A673 (cell line): Measurements from ENCODE around the gene RGS17. TPM values are rescaled to one million over a fixed set of nuclear protein-coding genes. Genes with fewer than 3 reads are reported as not detected.

Experiments used
- BruUV-seq: library from RNA; stranded (reverse); fragments of 400-500 nt; replicated peaks from 2 replicates; lab custom pipeline; 2021; lab: Mats Ljungman, UMichigan
- CTCF ChIA-PET: fragments of 300-600 bp; sonication (Branson Sonifier 250); formaldehyde crosslinking; loops from one replicate; lab custom pipeline; 2022; ENCODE audit warnings: antibody characterized with exemption; lab: Charles Lee
- POLR2A ChIA-PET: fragments of 300-600 bp; sonication (Branson Sonifier 250); formaldehyde crosslinking; loops from one replicate; lab custom pipeline; 2022; ENCODE audit warnings: antibody characterized with exemption; ENCODE audit not compliant: low non-redundant PET; lab: Charles Lee
- DNase-seq: peaks from one replicate; pipeline ENCODE4 v3.0.0-alpha.2; 2015; ENCODE audit warnings: low spot score
- H3K27ac ChIP-seq: fragments of 200-600 bp; sonication (generic); 2 replicates; pipeline ENCODE4 v1.5.1; 2016; ENCODE audit warnings: mixed run types, low read depth, mild to moderate bottlenecking, mixed read lengths, antibody characterized with exemption, low read length; ENCODE audit not compliant: poor library complexity, severe bottlenecking
- H3K27me3 ChIP-seq: fragments of 200-600 bp; sonication (generic); replicated peaks from 2 replicates; pipeline ENCODE4 v1.6.1; 2017; ENCODE audit warnings: mixed run types, low read depth, mild to moderate bottlenecking, mixed read lengths, antibody characterized with exemption, low read length; ENCODE audit not compliant: insufficient read depth, poor library complexity
- H3K36me3 ChIP-seq: fragments of 200-600 bp; sonication (generic); 2 replicates; pipeline ENCODE4 v1.6.1; 2016; ENCODE audit warnings: mixed run types, mild to moderate bottlenecking, mixed read lengths, antibody characterized with exemption, low read length; ENCODE audit not compliant: insufficient read depth, poor library complexity, severe bottlenecking
- H3K4me1 ChIP-seq: fragments of 200-600 bp; sonication (generic); 2 replicates; pipeline ENCODE4 v1.6.1; 2017; ENCODE audit warnings: mixed run types, mild to moderate bottlenecking, mixed read lengths, antibody characterized with exemption, low read length; ENCODE audit not compliant: insufficient read depth, poor library complexity, severe bottlenecking
- H3K4me3 ChIP-seq: fragments of 200-600 bp; sonication (generic); 2 replicates; pipeline ENCODE4 v1.5.1; 2016; ENCODE audit warnings: low read depth, mixed run types, mild to moderate bottlenecking, mixed read lengths, low read length; ENCODE audit not compliant: poor library complexity, severe bottlenecking
- H3K9me3 ChIP-seq: fragments of 200-600 bp; sonication (generic); 2 replicates; pipeline ENCODE4 v1.6.1; 2016; ENCODE audit warnings: mixed run types, low read depth, mild to moderate bottlenecking, mixed read lengths, antibody characterized with exemption, low read length; ENCODE audit not compliant: poor library complexity, severe bottlenecking
- CTCF ChIP-seq: fragments of 300-800, 200-600 bp; sonication (generic); conservative IDR thresholded peaks from 2 replicates; pipeline ENCODE4 v1.5.1; 2017; ENCODE audit warnings: low read depth, mild to moderate bottlenecking, antibody characterized with exemption, low read length, moderate library complexity, mixed read lengths
- EZH2 ChIP-seq: fragments of 200-600 bp; sonication (generic); IDR thresholded peaks from 2 replicates; pipeline ENCODE4 v1.6.1; 2017; ENCODE audit warnings: borderline replicate concordance, low read depth, mild to moderate bottlenecking, mixed read lengths, antibody characterized with exemption, low read length; ENCODE audit not compliant: poor library complexity, severe bottlenecking
- intact Hi-C: fragments of 100-400 bp; cut with micrococcal nuclease; formaldehyde crosslinking; loops from one replicate; pipeline ENCODE4 v1.10.0; 2022; ENCODE audit not compliant: unreplicated experiment
- total RNA-seq: library from RNA; stranded (reverse); gene quantifications from 2 replicates; pipeline ENCODE4 v1.2.3, GENCODE V29; 2021

RGS17 gene
- total RNA-seq, 1 experiment from 2014 or later, result 2.4 TPM

DNA sequence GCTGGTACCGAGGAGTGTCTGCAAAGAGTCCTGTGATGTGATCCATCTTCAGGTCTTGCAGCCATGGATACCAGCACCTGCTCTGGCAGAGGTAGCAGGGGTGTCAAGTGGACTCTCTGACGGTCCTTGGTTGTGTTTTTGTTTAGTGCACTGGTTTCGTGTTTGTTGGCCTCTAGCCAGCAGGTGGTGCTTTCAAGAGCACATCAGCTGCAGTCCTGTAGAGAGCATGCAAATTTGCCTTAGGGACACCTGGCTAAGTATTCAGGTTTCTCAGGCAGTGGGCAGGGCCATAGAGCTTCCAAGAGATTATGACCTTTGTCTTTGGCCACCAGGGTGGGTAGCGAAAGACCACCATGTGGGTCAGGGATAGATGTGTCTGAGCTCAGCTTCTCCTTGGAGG, 14.5 kb upstream of the RGS17 start:
- Histone ChIP-seq H3K4me1 (no peaks in the 10 kb centered on the region), H3K4me3 (no peak overlapping the region), H3K27me3 (no peaks in the 10 kb centered on the region), H3K36me3 (no peaks in the 10 kb centered on the region), H3K9me3 (no peaks in the 10 kb centered on the region), H3K27ac (no peak overlapping the region)
- POLR2A ChIA-PET, result no interaction called here
- no peak for DNase-seq
- CTCF ChIA-PET, result no interaction called here
- no TSS peak for BruUV-seq
- TF ChIP-seq CTCF (no peak), EZH2 (no peak)
- intact Hi-C loops, result no loop called here

GRCh38 chr6:153143200-153143599, 12.1 kb upstream of the RGS17 start:
- Histone ChIP-seq H3K27ac (no peak overlapping the region), H3K36me3 (no peaks in the 10 kb centered on the region), H3K9me3 (no peaks in the 10 kb centered on the region), H3K4me3 (no peak overlapping the region), H3K4me1 (no peaks in the 10 kb centered on the region), H3K27me3 (no peaks in the 10 kb centered on the region)
- CTCF ChIA-PET, result no interaction called here
- no peak for DNase-seq
- intact Hi-C loops, result no loop called here
- POLR2A ChIA-PET, result no interaction called here
- BruUV-seq, result no TSS peak
- no peak for TF ChIP-seq EZH2
- TF ChIP-seq CTCF, result no peak

- BruUV-seq, result no TSS peak
- ChIA-PET CTCF (no interaction called here), POLR2A (no interaction called here)
- H3K36me3 ChIP-seq, result no peaks in the 10 kb centered on the region
- H3K4me3 ChIP-seq, result no peak overlapping the region
- intact Hi-C loops, result no loop called here
- H3K27ac ChIP-seq, result no peak overlapping the region
- no peaks in the 10 kb centered on the region for H3K27me3 ChIP-seq
- TF ChIP-seq CTCF (no peak), EZH2 (no peak)
- H3K9me3 ChIP-seq, result no peaks in the 10 kb centered on the region
- no peak for DNase-seq
- H3K4me1 ChIP-seq, result no peaks in the 10 kb centered on the region
These were observed 9.2 kb upstream of the RGS17 start for GRCh38 chr6:153140299-153140698.
